ENCODE results near the gene GSTP1.
A peak's percentile ranks its signal among the peaks of the same experiment; 100 is the strongest.
"Not testable (repeated sequence)": the region's sequence is repeated elsewhere in the genome, so short reads cannot be mapped to it uniquely, and the experiment has no call there.

Gene GSTP1

DNA sequence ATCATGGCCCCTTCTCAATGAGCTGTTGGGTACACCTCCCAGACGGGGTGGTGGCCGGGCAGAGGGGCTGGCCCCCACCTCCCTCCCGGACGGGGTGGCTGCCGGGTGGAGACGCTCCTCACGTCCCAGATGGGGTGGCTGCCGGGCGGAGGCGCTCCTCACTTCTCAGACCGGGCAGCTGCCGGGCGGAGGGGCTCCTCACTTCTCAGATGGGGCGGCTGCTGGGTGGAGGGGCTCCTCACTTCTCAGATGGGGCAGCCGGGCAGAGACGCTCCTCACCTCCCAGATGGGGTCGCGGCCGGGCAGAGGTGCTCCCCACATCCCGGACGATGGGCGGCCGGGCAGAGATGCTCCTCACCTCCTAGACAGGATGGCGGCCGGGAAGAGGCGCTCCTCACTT lies 14.4 kb downstream of the GSTP1 start:
- DNase-seq (ENCODE audit: low read depth) = not testable (repeated sequence)

DNA sequence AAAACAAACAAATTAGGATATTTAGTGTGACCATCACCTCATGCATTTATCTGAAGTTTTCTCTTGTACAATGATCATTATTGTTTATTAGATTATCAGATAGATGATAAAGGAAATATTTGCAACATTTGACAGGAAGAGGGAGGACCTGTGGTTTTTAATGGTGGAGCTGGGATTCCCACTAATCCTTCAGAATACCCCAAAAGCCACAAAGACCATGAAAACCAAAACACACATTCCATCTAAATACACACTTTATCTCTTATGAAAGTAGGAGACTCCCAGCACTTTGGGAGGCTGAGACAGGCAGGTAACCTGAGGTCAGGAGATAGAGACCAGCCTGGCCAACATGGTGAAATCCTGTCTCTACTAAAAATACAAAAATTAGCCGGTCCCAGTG lies 15.5 kb downstream of the GSTP1 start:
- DNase-seq (ENCODE audit: low read depth) = no peak

DNA sequence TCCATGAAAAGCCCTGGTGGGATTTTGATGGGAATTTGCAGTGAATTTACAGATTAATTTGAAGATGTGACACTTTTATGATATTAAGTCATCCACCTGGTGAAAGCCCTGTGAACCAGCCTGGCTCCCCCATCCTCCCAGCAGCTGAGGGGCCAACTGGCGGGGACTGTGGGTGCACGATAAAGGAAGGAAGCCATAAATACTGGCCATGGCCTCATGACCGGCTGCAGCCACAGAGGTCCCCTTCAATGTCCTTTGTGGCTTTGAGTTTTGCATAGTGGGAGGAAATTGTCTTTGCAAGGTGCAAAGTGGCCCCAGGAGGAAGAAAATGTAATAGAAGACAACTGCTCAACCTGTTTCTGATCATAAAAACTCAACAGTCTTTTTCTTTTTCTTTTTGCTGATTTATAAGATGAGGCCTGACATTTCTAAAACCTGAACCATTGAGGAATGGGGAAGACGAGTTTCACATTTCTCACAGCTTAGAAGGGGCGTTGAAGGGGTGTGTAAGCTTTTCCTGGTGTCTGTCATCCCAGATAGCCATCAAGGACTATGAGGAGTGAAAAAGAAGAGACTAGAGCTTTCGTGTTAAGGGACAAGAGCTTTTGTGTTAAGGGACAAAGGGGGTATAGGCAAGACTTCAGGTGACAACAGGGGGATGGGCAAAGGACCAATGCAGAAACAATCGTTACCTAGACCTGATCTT lies 16.9 kb downstream of the GSTP1 start:
- no peak for DNase-seq (ENCODE audit: low read depth)

DNA sequence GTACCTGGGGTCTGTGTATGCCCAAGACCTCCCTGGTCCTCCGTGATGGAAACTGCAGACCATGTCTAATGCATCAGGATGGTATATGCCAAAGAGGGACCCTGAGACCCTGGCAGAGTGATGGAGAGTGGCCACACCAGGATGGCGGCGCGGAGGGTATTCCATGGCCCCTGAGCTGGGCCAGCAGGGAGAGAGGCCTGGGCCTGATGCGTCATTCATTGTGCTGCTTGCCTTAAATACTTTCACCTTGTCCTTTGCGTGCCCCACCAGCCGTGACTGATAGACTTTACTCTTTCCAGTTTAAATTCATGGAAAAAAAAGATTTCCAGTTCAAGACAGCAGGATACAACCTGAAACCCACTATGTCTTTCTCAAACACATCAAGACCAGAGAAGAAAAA lies 17.5 kb downstream of the GSTP1 start:
- no peak for DNase-seq (ENCODE audit: low read depth)

DNA sequence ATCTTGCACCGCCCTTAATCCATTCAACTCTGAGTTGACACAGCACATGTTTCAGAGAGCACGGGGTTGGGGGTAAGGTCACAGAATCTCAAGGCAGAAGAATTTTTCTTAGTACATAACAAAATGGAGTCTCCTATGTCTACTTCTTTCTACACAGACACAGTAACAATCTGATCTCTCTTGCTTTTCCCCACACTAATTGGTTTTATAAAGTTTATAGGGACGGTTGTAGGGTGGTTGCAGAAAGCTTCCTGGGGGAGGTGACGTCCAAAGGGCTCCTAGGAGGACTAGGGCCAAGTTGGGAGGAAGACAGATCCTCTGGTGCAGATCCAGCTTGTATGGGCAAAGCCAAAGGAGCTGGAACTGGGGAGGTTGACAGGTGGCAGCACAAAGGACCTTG lies 20.5 kb downstream of the GSTP1 start:
- DNase-seq (ENCODE audit: low read depth) = not testable (repeated sequence)

DNA sequence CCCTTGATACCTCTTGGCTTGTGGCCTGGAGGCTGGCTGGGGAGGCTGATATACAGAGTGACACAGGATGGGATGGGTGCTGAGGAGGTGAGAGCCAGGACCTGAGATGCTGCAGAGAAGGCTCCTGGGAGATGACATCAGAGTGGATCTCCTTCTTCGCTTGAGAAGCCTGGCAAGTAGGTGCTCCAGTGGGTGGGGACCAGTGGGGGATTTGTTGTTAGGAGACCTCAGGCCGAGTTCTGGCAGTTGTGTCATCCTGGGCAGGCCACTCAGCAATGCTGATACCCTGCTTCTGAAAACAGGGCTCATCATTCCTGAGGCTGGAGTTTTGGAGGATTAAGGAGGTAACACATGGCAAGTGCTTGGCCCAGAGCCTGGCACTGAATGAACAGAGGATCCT lies 21.2 kb downstream of the GSTP1 start:
- DNase-seq (ENCODE audit: low read depth) = no peak

DNA sequence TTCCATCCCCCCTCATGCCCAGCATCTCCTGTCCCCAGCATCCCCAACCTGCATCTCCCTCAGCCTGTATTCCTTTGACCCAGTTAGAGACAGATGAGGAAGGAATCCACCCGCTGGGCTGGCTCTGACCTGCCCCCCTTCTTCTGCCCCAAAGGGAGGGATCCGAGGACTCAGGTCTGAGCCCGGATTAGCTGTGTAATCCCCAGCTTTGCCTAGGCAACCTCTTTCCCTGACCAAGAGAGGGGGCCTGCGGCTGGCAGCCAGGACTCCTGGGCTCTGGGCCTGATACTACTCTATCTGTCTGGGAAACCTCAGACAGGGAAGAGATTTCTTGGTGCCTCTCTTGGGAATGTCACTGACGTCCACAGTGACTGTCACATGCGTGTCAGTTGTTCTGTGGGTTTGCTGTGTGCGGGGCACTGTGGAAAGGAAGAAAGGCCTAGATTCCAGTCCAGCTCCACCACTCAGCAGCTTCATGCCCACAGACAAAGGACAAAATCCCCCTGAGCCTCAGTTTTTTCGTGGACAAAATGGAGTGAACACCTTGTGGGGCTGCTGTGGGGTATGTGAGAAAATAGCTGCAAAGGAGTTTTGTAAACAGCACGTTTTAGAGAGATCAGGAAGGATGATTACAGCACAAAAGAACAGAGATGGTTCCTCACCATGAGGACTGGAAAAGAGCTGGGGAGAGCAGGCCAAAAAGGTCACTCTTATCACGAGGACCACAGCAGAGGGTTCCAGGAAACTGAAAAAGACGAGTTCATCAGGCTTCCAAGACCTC lies 21.8 kb downstream of the GSTP1 start:
- DNase-seq (ENCODE audit: low read depth) = no peak

DNA sequence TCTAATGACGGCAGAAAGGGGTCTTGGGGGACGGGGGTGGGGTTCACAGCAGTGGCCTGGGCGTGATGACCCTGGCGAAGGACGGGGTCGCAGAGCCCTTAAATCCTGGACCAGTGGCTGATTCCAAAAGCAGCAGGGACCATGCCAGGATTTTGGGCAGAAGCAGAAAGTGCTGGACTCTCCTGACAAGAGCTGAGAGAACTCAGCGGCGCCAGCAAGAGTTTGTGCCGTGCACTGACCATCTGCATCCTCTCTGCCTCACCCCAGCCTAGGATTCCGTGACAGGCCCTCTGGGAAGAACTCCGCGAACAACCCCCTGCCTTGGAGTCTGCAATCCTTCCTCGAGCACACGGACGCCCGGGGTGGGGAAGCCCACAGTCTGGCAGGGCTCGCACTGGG lies 22.5 kb downstream of the GSTP1 start:
- DNase-seq (ENCODE audit: low read depth) = no peak

DNA sequence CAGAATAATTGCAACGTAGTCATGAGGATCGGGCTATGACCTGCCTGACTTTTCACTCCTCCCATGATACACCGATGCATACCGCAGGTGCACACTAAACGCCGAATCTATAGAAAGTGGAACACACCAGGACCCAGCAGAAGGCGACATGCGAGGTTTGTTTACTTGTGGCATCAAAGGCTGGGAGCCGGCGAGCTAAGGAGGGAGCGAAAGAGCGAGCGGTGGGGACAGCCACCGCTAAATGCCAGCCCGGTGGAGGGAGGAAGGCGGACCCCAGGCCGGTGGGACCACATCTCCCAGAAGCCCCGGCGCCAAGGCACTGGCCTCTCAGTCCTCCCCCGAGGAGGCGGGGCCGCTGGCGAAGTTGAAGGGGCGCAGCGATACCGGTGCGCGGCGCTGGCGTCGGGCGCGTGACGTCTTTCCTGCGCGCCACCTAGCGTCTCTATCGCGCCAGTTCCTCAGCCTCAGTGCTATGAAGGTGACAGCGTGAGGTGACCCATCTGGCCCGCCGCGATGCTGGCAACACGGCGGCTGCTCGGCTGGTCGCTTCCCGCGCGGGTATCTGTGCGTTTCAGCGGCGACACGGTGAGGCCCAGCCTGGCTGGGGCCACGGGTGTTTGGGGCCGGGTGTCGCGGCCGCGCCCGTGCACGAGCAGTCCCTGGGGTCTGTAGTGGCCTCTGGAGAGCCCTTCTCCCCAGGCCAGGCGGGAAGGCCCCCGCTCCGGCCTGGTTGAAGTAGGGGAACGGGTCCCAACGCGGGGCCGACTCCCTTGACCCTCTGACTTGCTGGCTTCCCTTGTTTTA lies 23.1 kb downstream of the GSTP1 start, which contains the start of gene NDUFV1:
TSS of gene NDUFV1 (plus strand) at position 445 of the 804 bp plus-strand sequence. CDS start at position 514, 69 bp downstream.
- peak; percentile 87 for DNase-seq (ENCODE audit: low read depth)

DNA sequence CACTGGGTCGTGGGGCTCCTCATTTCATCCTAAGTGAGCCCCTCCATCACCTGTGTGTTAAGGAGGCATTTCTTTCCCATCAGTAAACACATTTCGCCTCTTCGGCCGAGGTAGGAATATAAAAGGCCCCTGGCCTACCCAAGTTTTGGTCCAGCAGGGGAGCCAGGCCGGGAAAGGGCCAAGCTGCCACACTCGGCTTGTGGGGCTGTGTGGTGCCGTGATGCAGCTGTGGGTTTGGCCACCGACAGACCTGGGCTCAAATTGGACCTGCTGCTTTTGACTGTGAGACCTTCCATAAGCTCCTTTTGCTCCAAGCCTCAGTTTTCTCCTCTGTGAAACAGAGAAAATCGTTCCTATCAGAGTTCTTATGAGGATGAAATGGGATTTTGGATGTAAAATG lies 23.9 kb downstream of the GSTP1 start:
- no peak for DNase-seq (ENCODE audit: low read depth)

DNA sequence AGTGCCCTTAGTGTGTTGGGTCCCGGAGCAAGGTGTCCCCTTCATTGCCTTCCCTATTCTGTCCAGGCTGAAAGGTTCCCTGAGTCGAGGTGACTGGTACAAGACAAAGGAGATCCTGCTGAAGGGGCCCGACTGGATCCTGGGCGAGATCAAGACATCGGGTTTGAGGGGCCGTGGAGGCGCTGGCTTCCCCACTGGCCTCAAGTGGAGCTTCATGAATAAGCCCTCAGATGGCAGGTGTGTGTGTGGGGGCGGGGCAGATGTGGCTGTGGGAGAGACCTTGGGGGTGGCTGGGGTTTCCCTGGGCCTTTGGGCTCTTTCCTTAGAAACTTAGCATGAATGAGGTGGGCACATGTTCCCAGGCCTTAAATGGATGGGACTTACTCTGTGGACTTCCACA lies 24.9 kb downstream of the GSTP1 start:
- DNase-seq (ENCODE audit: low read depth) = no peak

DNA sequence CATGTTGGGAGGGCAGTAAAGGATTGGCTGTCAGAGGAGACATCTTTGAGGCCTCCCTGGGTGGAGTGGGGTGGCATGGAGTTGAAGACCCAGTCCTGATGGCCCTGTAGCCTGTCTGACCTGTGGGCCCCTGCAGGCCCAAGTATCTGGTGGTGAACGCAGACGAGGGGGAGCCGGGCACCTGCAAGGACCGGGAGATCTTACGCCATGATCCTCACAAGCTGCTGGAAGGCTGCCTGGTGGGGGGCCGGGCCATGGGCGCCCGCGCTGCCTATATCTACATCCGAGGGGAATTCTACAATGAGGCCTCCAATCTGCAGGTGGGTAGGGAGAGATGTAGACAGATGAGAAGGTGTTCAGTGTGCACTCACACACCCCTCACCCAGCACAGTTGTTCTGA lies 25.7 kb downstream of the GSTP1 start:
- no peak for DNase-seq (ENCODE audit: low read depth)

DNA sequence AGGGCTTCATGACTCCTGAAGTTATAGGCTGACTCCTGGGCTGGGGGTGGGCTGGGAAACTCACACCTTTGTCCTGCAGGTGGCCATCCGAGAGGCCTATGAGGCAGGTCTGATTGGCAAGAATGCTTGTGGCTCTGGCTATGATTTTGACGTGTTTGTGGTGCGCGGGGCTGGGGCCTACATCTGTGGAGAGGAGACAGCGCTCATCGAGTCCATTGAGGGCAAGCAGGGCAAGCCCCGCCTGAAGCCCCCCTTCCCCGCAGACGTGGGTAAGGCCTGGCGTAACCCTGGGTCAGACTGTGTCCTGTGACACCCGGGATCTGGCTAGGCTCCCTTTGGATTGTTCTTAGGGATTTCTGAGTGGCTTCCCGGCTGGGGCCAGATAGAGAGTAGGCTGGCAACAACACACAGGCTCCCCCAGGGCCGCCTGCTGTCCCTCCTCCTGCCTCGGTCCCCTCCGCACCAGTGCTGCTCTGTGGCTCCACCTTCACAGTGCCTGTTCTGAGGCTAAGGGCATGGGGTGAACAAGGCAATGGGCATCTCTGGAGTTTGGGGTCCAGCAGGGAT lies 26.8 kb downstream of the GSTP1 start:
- no peak for DNase-seq (ENCODE audit: low read depth)

DNA sequence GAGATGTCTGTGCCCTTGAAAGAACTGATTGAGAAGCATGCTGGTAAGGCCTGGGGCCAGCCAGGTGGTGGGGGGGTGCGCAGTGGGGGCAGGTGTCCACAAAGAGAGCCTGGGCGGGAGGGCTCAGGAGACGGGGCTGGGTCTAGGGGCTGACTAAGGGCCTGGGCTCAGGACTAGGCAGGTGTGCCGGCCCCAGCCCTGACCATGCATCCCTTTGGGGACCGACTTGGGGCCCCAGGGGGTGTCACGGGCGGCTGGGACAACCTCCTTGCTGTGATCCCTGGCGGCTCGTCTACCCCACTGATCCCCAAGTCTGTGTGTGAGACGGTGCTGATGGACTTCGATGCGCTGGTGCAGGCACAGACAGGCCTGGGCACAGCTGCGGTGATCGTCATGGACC lies 27.6 kb downstream of the GSTP1 start:
- no peak for DNase-seq (ENCODE audit: low read depth)

DNA sequence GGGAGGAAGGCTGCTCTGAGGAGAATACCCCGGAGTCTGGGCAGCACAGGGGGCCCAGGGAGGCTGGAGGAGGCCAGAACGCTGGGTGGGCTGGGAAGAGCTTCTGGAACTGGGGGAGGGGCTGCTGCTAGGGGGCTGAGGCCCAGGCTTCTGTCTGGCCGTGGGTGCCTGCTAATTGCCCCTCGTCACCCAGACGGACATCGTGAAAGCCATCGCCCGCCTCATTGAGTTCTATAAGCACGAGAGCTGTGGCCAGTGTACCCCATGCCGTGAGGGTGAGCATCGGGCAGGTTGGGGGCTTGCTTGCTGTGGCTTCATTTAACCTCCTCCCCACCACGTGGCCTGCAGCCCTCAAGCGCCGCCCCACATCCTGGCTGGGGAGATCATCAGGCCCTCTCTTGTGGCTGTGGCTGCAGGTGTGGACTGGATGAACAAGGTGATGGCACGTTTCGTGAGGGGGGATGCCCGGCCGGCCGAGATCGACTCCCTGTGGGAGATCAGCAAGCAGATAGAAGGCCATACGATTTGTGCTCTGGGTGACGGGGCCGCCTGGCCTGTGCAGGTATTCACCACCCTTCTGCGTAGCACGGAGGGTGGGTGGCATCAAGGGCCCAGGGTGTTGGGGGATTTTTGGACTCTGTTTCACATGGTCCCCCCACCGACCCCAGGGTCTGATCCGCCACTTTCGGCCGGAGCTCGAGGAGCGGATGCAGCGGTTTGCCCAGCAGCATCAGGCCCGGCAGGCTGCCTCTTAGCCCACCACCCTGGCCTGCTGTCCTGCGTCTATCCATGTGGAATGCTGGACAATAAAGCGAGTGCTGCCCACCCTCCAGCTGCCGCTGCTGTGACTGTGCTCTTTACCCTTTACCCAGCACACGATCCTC lies 28.3 kb downstream of the GSTP1 start:
- DNase-seq (ENCODE audit: low read depth) = no peak

DNA sequence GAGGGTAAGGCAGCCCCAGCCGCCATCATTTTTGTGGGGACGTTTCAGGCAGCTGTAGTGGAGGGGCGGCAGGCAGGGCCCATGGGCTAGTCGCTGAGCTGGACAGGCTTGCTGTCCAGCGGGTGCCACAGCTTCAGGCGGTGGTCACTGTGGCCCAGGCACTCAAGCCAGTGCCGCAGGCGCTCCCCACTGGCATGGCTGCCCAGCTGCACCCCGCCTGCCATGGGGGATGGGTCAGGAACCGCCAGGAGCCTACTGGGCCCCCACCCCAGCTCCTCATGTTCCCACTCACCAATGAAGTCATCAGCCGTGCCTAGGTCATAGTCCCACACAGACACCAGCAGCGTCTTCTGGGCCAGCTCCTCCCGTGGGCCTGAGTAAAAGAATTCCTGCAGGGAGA lies 29.1 kb downstream of the GSTP1 start:
- DNase-seq (ENCODE audit: low read depth) = no peak

DNA sequence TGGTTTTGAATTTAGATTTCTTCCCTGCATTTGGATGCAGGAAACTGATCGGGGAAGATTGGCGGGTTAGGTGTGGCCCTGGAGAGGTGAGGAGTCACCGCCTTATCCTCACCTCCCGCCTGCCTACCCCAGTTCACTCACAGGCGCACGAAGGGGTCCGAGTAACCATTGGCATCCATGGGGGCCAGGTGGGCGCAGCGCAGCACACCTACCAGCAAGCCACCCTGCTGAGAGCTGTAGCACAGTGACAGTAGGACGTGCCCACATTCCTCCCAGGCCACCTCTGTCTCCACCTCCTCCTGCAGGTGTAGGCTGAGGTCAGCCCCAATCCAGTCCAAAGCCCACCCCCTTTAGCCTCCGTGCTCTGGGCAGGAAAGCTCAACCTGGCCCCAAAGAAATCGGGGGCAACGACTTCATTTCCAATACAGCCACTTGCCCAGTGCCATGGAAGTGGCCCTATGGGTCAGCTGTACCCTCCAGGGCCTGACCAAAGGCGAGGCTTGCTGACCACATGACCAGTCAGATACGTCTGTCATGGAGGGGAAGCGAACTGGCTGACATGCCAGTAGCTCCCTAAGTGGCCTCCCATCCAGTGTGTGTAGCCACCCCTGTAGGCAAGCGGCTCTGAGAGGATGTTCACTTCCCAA lies 29.8 kb downstream of the GSTP1 start:
- DNase-seq (ENCODE audit: low read depth) = no peak

DNA sequence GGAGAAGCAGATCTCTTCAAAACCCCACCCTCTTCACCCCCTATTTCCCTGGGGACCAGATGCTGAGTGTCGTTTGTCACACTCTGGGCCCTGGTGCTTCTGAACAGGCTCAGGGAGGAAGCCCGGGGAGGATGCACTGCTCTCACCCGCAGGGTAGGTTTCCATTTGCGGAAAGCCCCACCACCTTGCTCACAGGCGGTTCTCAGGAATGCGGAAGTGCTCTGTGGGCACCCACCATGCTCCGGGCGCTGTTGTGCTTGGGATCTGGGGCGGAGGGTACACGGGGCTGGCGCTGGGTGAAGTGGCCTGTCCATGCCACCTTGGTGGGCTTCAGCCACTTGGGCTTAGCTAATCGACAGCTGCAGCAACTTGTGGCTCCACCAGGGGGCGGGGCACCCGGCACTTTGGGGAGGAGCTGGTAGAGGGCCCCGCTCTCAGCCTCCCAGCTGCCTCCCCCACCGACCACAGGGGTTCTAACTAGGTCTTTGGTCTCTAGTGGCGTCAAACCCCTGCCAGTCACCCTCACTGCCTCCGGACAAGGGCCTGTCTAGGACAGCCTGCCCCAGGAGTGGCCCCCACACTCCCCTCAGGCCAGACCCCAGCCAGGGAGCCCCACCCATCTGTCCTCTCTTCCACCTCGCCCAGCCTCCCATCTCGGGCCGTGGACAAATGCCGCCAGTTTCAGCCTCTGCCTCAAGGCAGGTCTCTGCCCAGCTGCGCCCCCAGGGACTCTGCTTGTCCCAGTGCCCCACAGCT lies 30.5 kb downstream of the GSTP1 start:
- DNase-seq (ENCODE audit: low read depth) = peak; percentile 9

DNA sequence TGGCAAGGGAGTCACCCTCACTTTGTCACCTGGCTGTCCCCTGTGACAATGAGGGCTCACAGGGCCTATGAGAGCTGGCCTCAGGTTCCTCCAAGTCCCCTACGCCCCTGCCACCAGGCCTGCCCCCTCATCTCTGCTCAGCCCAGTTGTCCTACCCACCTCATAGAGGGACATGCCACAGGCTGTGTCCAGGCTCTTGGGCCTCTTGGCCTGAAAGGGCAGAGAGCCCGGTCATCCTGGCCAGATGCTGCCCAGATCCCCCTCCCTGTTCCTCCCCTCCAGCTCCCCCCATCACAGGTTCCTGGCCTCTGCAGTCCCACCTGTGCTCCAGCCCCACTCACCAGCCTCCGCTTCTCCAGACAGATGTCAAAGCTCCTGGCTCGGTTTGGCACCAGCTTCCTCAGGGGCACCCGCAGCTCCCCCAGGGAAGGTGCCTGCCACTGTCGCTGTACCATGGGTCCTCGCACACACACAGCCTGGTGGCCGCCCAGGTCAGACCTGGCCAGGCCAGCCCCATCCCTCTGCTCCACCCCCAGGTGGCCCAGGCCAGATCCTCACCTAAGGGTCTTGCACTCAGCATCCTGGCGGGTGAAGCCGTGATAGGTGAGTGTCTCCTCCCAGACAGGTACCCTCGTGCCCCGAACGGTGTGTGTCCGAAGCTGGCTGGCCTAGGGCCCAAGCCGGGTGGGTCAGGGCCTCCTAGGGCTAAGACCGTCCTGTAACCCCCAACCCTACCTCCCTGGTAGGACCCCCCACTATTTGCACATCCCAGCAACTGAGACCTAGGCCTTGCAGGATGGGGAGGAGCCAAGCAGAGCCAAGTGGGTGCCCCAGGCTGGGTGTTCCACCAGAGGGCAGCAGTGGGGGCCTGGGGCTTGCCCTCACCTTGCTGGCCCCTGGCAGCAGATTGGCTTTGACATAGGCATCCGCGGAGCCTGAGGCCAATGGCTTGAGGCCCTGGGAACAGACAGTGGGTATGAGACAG lies 31.4 kb downstream of the GSTP1 start:
- DNase-seq (ENCODE audit: low read depth) = no peak

Measured in stromal cell of bone marrow (primary cell).